ENCODE results near the gene KLRC4. TPM values are rescaled to one million over a fixed set of nuclear protein-coding genes. Genes with fewer than 3 reads are reported as not detected.
"Not testable (repeated sequence)": the region's sequence is repeated elsewhere in the genome, so short reads cannot be mapped to it uniquely, and the experiment has no call there.

The KLRC4 gene
- total and polyA plus RNA-seq, 10 donors: 0.22 to 14.6 (median 5.4) TPM

GRCh38 chr12:10385166-10385613 is 24.4 kb downstream of the KLRC4 start:
- intact Hi-C loops (cut with DNase I; ENCODE audit: low total_unique reads): no loop called here
- H3K9me3 ChIP-seq: peaks cover 0 to 7% (median 0%) of the 10 kb centered on the region in 8 donors
- WGBS, 5 donors: 54 to 77% (median 61%) methylated on average over 2 of the region's 2 CpGs
- no peak for DNase-seq
- H3K27me3 ChIP-seq (replicated peaks in 1 of 7): no peaks in the 10 kb centered on the region
- H3K4me1 ChIP-seq: no peaks in the 10 kb centered on the region
- no peak for TF ChIP-seq POLR2AphosphoS5 (IDR thresholded peaks at IDR 0.05)
- TF ChIP-seq POLR2A (IDR thresholded peaks at IDR 0.05): no peak
- TF ChIP-seq CTCF (IDR thresholded peaks at IDR 0.05 in 8 of 11, conservative IDR thresholded peaks at IDR 0.05 in 3 of 11): no peak
- H3K27ac ChIP-seq: peak overlapping the region in 4 of 8 donors; percentile 42 to 75 (median 66)
- no peaks in the 10 kb centered on the region for H3K36me3 ChIP-seq
- peak overlapping the region in 1 of 8 donors; percentile 53 for H3K4me3 ChIP-seq

- DNase-seq: no peak
- Histone ChIP-seq H3K4me3 (peak overlapping the region in 1 of 8 donors; percentile 53), H3K36me3 (no peaks in the 10 kb centered on the region), H3K27ac (peak overlapping the region in 2 of 8 donors; percentile 67 to 75), H3K27me3 (replicated peaks in 1 of 7) (no peaks in the 10 kb centered on the region), H3K9me3 (peaks cover 0 to 7% (median 0%) of the 10 kb centered on the region in 8 donors), H3K4me1 (no peaks in the 10 kb centered on the region)
- intact Hi-C loops (cut with DNase I; ENCODE audit: low total_unique reads): no loop called here
- 80 to 87% (median 84%) methylated on average over 3 of the region's 3 CpGs for WGBS, 5 donors
- no peak for TF ChIP-seq POLR2AphosphoS5 (IDR thresholded peaks at IDR 0.05)
- TF ChIP-seq POLR2A (IDR thresholded peaks at IDR 0.05): no peak
- no peak for TF ChIP-seq CTCF (IDR thresholded peaks at IDR 0.05 in 8 of 11, conservative IDR thresholded peaks at IDR 0.05 in 3 of 11)
These were observed 25.4 kb downstream of the KLRC4 start for GRCh38 chr12:10384191-10384590.

- H3K27ac ChIP-seq: peak overlapping the region in 4 of 8 donors; percentile 10 to 77 (median 55)
- intact Hi-C loops (cut with DNase I; ENCODE audit: low total_unique reads): no loop called here
- DNase-seq: no peak
- H3K36me3 ChIP-seq: no peaks in the 10 kb centered on the region
- H3K4me1 ChIP-seq: peaks cover 0 to 5% (median 0%) of the 10 kb centered on the region in 6 donors
- 73 to 85% (median 79%) methylated on average over 4 of the region's 4 CpGs for WGBS, 5 donors
- H3K9me3 ChIP-seq: peaks cover 0 to 7% (median 0%) of the 10 kb centered on the region in 8 donors
- peak overlapping the region in 1 of 8 donors; percentile 53 for H3K4me3 ChIP-seq
- H3K27me3 ChIP-seq (replicated peaks in 1 of 7): no peaks in the 10 kb centered on the region
- TF ChIP-seq POLR2A (IDR thresholded peaks at IDR 0.05) (no peak), POLR2AphosphoS5 (IDR thresholded peaks at IDR 0.05) (no peak), CTCF (IDR thresholded peaks at IDR 0.05 in 8 of 11, conservative IDR thresholded peaks at IDR 0.05 in 3 of 11) (no peak)
These were observed 27.5 kb downstream of the KLRC4 start for GRCh38 chr12:10381928-10382628.

- H3K9me3 ChIP-seq; H3K27me3 ChIP-seq (replicated peaks in 1 of 7); DNase-seq; H3K27ac ChIP-seq; H3K36me3 ChIP-seq; H3K4me3 ChIP-seq; intact Hi-C loops (cut with DNase I; ENCODE audit: low total_unique reads): not testable (repeated sequence)
- 79 to 86% (median 81%) methylated on average over 2 of the region's 2 CpGs for WGBS, 5 donors
- H3K4me1 ChIP-seq: peaks cover 0 to 26% (median 7%) of the 10 kb centered on the region in 6 donors
These were observed 30.8 kb downstream of the KLRC4 start for GRCh38 chr12:10378737-10379136.
